Sigmoid colon (tissue), 7 donors: Measurements from ENCODE around the gene LCN1. TPM values are rescaled to one million over a fixed set of nuclear protein-coding genes. Genes with fewer than 3 reads are reported as not detected.

ENCODE experiments used
- DNase-seq: peaks from one replicate; pipeline ENCODE4 v3.0.0-alpha.2; 2019
- H3K27ac ChIP-seq, 4 donors: fragments of 200-600 bp; sonication (generic); one replicate each; pipeline ENCODE4 v1.5.1; 2016 to 2019; ENCODE audit warnings: mild to moderate bottlenecking in 1 of 4
- H3K27me3 ChIP-seq, 3 donors: fragments of 200-600 bp; sonication (generic); one replicate each; pipeline ENCODE4 v1.5.1; 2019; ENCODE audit warnings: mild to moderate bottlenecking in 1 of 3
- H3K36me3 ChIP-seq, 4 donors: fragments of 200-600 bp; sonication (generic); one replicate each; pipeline ENCODE4 v1.5.1; 2016 to 2019
- H3K4me1 ChIP-seq, 4 donors: fragments of 200-600 bp; sonication (generic); one replicate each; pipeline ENCODE4 v1.5.1; 2017 to 2019
- H3K4me3 ChIP-seq, 4 donors: fragments of 200-600 bp; sonication (generic); one replicate each; pipeline ENCODE4 v1.5.1; 2017 to 2019; ENCODE audit warnings: mild to moderate bottlenecking in 2 of 4, moderate library complexity in 1 of 4
- H3K9me3 ChIP-seq, 4 donors: fragments of 200-600 bp in 3 of 4; sonication (generic) in 3 of 4; one replicate each; pipeline versions ENCODE4 v1.5.1 to v1.6.1; 2013 to 2019
- CTCF ChIP-seq, 4 experiments: fragments of 450-650 bp in 3 of 4; fragments of 200-600 bp in 1 of 4; IDR thresholded peaks; one replicate each; pipeline ENCODE4 v1.5.1; 2016 to 2019; ENCODE audit warnings: antibody characterized with exemption in 4 of 4, mild to moderate bottlenecking in 3 of 4, moderate library complexity in 2 of 4
- EP300 ChIP-seq, 4 donors: sonication (generic); formaldehyde crosslinking; IDR thresholded peaks; one replicate each; pipeline ENCODE4 v1.6.1; 2017; ENCODE audit warnings: antibody characterized with exemption in 4 of 4
- POLR2A ChIP-seq, 2 donors: fragments of 450-650 bp; IDR thresholded peaks; one replicate each; pipeline ENCODE4 v1.6.1; 2016; ENCODE audit warnings: antibody characterized with exemption in 2 of 2, mild to moderate bottlenecking in 2 of 2, moderate library complexity in 2 of 2
- POLR2AphosphoS5 ChIP-seq, 4 donors: sonication (generic); formaldehyde crosslinking; IDR thresholded peaks; one replicate each; pipeline ENCODE4 v1.6.1; 2017; ENCODE audit warnings: antibody characterized with exemption in 4 of 4
- WGBS, 2 donors: extraction: QIAGEN DNeasy Blood & Tissue Kit; methylation state at CpG; one replicate each; pipeline ENCODE4 v1.1.7; 2013; 5-methylcytosine and 5-hydroxymethylcytosine counted together
- intact Hi-C: fragments of 100-400 bp; cut with DNase I; formaldehyde crosslinking; loops from one replicate; pipeline ENCODE4 v1.15.1; 2023
- polyA plus RNA-seq, 3 donors: library from polyadenylated mRNA; stranded (reverse); fragments of 200-250 nt; gene quantifications; one replicate each; pipeline ENCODE4 v1.2.3, GENCODE V29; 2013
- total RNA-seq, 4 donors: library from RNA; depleted of rRNA; stranded (reverse); fragments of >200 nt; gene quantifications; one replicate each; pipeline ENCODE4 v1.1.0, GENCODE V29; 2016
- donor health status: healthy with polysubstance abuse.
- donor health status: Bipolar disorder and iron deficiency.
- donor health status: healthy.

LCN1 gene
- total and polyA plus RNA-seq, 7 donors = 0.10 TPM; not detected in 6

GRCh38 chr9:135485832-135486231, 35.4 kb upstream of the LCN1 start:
- H3K27ac ChIP-seq = no peak overlapping the region
- intact Hi-C loops = no loop called here
- no peak for TF ChIP-seq EP300 (IDR thresholded peaks at IDR 0.05)
- TF ChIP-seq POLR2A (IDR thresholded peaks at IDR 0.05) = no peak
- TF ChIP-seq CTCF (IDR thresholded peaks at IDR 0.05) = no peak
- H3K27me3 ChIP-seq = no peaks in the 10 kb centered on the region
- H3K4me1 ChIP-seq = peaks cover 0 to 7% (median 6%) of the 10 kb centered on the region in 4 donors
- WGBS, 2 donors = 94 to 96% methylated on average over 21 of the region's 21 CpGs
- H3K9me3 ChIP-seq = no peaks in the 10 kb centered on the region
- DNase-seq = no peak
- H3K36me3 ChIP-seq = peaks cover 5 to 63% (median 32%) of the 10 kb centered on the region in 4 donors
- no peak overlapping the region for H3K4me3 ChIP-seq

- no peaks in the 10 kb centered on the region for H3K9me3 ChIP-seq
- no peak overlapping the region for H3K27ac ChIP-seq
- no peak overlapping the region for H3K4me3 ChIP-seq
- peak; percentile 50 for DNase-seq
- no peaks in the 10 kb centered on the region for H3K27me3 ChIP-seq
- 94% methylated on average over 33 of the region's 33 CpGs for WGBS, 2 donors
- TF ChIP-seq EP300 (IDR thresholded peaks at IDR 0.05) = no peak
- TF ChIP-seq CTCF (IDR thresholded peaks at IDR 0.05) = no peak
- TF ChIP-seq POLR2AphosphoS5 (IDR thresholded peaks at IDR 0.05) = no peak
- no peak for TF ChIP-seq POLR2A (IDR thresholded peaks at IDR 0.05)
- intact Hi-C loops = no loop called here
- peaks cover 0 to under 1% (median 0%) of the 10 kb centered on the region in 4 donors for H3K4me1 ChIP-seq
- H3K36me3 ChIP-seq = peaks cover 5 to 63% (median 32%) of the 10 kb centered on the region in 4 donors
Measured at GRCh38 chr9:135486267-135487065, 34.8 kb upstream of the LCN1 start.

- peak; percentile 41 for DNase-seq
- H3K27ac ChIP-seq = no peak overlapping the region
- TF ChIP-seq EP300 (IDR thresholded peaks at IDR 0.05) (no peak), POLR2A (IDR thresholded peaks at IDR 0.05) (no peak), POLR2AphosphoS5 (IDR thresholded peaks at IDR 0.05) (no peak), CTCF (IDR thresholded peaks at IDR 0.05) (no peak)
- no peaks in the 10 kb centered on the region for H3K27me3 ChIP-seq
- no peaks in the 10 kb centered on the region for H3K9me3 ChIP-seq
- intact Hi-C loops = no loop called here
- peaks cover 5 to 63% (median 32%) of the 10 kb centered on the region in 4 donors for H3K36me3 ChIP-seq
- no peaks in the 10 kb centered on the region for H3K4me1 ChIP-seq
- no peak overlapping the region for H3K4me3 ChIP-seq
- WGBS, 2 donors = 95 to 96% methylated on average over 40 of the region's 40 CpGs
Measured at GRCh38 chr9:135487281-135488012, 33.8 kb upstream of the LCN1 start.

- 97% methylated on average over 18 of the region's 18 CpGs for WGBS, 2 donors
- H3K27ac ChIP-seq = no peak overlapping the region
- TF ChIP-seq POLR2AphosphoS5 (IDR thresholded peaks at IDR 0.05) (no peak), EP300 (IDR thresholded peaks at IDR 0.05) (no peak), POLR2A (IDR thresholded peaks at IDR 0.05) (no peak), CTCF (IDR thresholded peaks at IDR 0.05) (no peak)
- peak; percentile 59 for DNase-seq
- H3K27me3 ChIP-seq = no peaks in the 10 kb centered on the region
- peaks cover 5 to 63% (median 32%) of the 10 kb centered on the region in 4 donors for H3K36me3 ChIP-seq
- intact Hi-C loops = no loop called here
- no peak overlapping the region for H3K4me3 ChIP-seq
- no peaks in the 10 kb centered on the region for H3K4me1 ChIP-seq
- no peaks in the 10 kb centered on the region for H3K9me3 ChIP-seq
Measured at GRCh38 chr9:135488013-135488330, 33.3 kb upstream of the LCN1 start.
